Panc1 (cell line): ENCODE data around the gene C11orf21.

ENCODE experiments used
- POLR2AphosphoS5 ChIP-seq: IDR thresholded peaks from 2 replicates; pipeline ENCODE4 v1.6.1; 2012; ENCODE audit warnings: mild to moderate bottlenecking, low read depth, low read length, moderate library complexity
- TCF7L2 ChIP-seq: IDR thresholded peaks from 2 replicates; pipeline ENCODE4 v1.6.1; 2011; ENCODE audit warnings: mild to moderate bottlenecking, low read depth, low read length, inconsistent platforms
- TF ChIP-seq, protein P1 (sequence below): fragments of 450-650 bp; IDR thresholded peaks from 2 replicates; pipeline ENCODE4 v1.5.1; 2017; ENCODE audit warnings: mild to moderate bottlenecking
- TF ChIP-seq, protein P2 (sequence below), 2 experiments: IDR thresholded peaks; 2 replicates each; pipeline ENCODE4 v1.6.1; 2011 to 2012; ENCODE audit warnings: low read depth in 2 of 2, control low read depth in 1 of 2, low read length in 1 of 2, mild to moderate bottlenecking in 1 of 2, moderate library complexity in 1 of 2; ENCODE audit not compliant: insufficient read depth in 1 of 2

DNA sequence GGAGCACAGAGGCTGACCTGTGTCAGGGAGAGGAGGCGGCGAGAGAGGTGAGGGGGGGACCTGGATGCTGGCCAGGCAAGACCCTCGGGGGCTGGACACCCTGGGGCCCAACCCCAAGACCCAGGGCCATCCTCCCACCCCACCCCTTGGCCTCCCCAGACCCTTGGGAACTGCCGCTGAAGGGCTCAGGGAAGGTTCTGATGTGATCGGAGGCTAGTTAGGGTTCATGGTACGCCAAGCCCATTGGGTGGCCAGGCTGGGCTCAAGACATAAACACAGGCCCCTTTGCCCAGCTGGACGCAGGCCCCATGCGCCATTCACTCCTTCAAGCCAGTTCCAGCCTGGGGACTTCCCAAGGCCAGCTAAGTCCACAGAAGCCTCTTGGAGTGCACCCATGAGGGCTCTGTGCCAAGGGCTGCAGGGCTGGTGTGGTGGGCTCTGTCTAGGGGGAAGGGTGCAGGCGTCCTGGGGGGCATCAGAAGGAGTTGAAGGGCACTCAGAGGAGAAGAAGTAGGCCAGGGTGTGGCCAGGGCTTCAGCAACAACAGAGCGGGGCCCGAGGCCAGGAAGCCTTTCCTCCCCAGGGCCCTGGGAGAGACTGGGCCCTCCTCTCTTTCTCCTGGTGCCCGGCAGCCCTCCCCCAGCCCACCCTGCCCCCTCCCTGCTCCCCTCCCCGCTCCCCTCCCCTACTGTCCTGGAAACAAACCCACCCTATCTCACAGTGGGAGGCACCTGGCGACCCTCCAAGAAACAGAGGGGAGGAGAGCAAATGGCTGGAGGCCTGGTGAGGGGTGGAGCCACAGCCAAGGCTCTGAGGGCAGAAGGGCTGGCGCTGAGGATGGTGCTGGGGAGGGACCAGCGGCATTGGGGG, 13.0 kb upstream of the C11orf21 start:
- TF ChIP-seq, protein P1, sequence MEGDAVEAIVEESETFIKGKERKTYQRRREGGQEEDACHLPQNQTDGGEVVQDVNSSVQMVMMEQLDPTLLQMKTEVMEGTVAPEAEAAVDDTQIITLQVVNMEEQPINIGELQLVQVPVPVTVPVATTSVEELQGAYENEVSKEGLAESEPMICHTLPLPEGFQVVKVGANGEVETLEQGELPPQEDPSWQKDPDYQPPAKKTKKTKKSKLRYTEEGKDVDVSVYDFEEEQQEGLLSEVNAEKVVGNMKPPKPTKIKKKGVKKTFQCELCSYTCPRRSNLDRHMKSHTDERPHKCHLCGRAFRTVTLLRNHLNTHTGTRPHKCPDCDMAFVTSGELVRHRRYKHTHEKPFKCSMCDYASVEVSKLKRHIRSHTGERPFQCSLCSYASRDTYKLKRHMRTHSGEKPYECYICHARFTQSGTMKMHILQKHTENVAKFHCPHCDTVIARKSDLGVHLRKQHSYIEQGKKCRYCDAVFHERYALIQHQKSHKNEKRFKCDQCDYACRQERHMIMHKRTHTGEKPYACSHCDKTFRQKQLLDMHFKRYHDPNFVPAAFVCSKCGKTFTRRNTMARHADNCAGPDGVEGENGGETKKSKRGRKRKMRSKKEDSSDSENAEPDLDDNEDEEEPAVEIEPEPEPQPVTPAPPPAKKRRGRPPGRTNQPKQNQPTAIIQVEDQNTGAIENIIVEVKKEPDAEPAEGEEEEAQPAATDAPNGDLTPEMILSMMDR = no peak
- no peak for TF ChIP-seq POLR2AphosphoS5
- TF ChIP-seq, protein P2, sequence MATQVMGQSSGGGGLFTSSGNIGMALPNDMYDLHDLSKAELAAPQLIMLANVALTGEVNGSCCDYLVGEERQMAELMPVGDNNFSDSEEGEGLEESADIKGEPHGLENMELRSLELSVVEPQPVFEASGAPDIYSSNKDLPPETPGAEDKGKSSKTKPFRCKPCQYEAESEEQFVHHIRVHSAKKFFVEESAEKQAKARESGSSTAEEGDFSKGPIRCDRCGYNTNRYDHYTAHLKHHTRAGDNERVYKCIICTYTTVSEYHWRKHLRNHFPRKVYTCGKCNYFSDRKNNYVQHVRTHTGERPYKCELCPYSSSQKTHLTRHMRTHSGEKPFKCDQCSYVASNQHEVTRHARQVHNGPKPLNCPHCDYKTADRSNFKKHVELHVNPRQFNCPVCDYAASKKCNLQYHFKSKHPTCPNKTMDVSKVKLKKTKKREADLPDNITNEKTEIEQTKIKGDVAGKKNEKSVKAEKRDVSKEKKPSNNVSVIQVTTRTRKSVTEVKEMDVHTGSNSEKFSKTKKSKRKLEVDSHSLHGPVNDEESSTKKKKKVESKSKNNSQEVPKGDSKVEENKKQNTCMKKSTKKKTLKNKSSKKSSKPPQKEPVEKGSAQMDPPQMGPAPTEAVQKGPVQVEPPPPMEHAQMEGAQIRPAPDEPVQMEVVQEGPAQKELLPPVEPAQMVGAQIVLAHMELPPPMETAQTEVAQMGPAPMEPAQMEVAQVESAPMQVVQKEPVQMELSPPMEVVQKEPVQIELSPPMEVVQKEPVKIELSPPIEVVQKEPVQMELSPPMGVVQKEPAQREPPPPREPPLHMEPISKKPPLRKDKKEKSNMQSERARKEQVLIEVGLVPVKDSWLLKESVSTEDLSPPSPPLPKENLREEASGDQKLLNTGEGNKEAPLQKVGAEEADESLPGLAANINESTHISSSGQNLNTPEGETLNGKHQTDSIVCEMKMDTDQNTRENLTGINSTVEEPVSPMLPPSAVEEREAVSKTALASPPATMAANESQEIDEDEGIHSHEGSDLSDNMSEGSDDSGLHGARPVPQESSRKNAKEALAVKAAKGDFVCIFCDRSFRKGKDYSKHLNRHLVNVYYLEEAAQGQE (IDR thresholded peaks at IDR 0.05; ENCODE audit: insufficient read depth in 1 of 2, low read depth in 2 of 2, low read length in 1 of 2) = no peak
- TF ChIP-seq TCF7L2 = no peak
